Measurements from ENCODE around the gene SPTBN5.

GRCh38 chr15:41885841-41886240 is 8.0 kb downstream of the SPTBN5 start:
- TF ChIP-seq PATZ1 (CRISPR knock-in tag; IDR thresholded peaks at IDR 0.05; ENCODE audit: borderline replicate concordance) (no peak), TCF4 (CRISPR knock-in tag; IDR thresholded peaks at IDR 0.05; ENCODE audit: borderline replicate concordance) (no peak), ESRRG (CRISPR knock-in tag; IDR thresholded peaks at IDR 0.05) (no peak)
